ELR (cell line): Measurements from ENCODE around the gene ANKRD55.
"Not testable (repeated sequence)": the region's sequence is repeated elsewhere in the genome, so short reads cannot be mapped to it uniquely, and the experiment has no call there.

Source experiments
- DNase-seq: peaks from one replicate; pipeline ENCODE4 v3.0.0-alpha.2; 2015; ENCODE audit warnings: low read depth

ANKRD55 gene

DNA sequence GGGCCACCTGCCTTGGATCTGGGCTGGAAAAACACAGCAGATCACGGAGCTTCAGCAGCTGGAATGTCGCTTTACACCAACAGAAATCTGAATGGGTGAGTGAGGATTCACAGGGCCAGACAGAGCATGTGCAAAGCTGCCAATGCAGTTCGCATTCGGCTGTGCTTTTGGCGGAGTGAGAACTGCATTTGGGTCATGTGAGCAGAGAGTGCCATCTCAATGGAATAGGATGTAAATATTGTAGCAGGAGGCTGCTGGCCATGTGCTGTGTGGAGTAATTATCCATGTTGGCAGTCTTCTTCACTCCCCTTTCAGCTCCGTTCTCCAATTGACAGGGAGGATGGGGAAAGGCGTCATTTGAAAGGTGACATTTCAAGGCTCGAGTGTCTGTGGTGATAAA is at the start of gene ANKRD55:
Gene ANKRD55 (minus strand): TSS at position 101 of the 400 bp plus-strand sequence. CDS start 417 bp downstream, outside the sequence.
- no peak for DNase-seq

GRCh38 chr5:56282216-56282615 is 49.1 kb upstream of the ANKRD55 start:
- DNase-seq: peak; percentile 38

- peak; percentile 24 for DNase-seq
Observed at GRCh38 chr5:56281489-56282165, 48.5 kb upstream of the ANKRD55 start.

- peak; percentile 83 for DNase-seq
Observed at GRCh38 chr5:56279979-56280378, 46.8 kb upstream of the ANKRD55 start.

- DNase-seq: peak; percentile 26
Observed at GRCh38 chr5:56279291-56279690, 46.2 kb upstream of the ANKRD55 start.

DNA sequence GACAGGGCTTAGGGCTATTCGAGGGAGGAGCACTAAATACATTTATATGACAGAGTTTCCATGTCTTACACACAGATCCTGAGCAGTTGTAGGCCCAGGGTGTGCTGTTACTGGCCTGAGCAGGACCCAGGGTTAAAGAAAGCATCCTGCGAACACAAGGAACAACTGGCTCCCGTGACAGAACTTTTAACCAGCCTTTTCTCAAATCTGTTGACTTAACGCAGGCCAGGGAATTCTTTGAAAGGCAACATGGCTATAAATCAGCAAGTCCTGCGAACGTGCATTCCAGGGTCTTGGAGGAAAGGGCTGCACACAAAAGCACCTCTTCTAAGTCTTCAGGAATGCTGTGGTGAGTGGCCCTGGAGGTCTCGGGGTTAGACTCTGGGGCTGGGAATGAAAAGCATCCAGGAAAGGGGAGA is 45.2 kb upstream of the ANKRD55 start:
- DNase-seq: peak; percentile 88

DNA sequence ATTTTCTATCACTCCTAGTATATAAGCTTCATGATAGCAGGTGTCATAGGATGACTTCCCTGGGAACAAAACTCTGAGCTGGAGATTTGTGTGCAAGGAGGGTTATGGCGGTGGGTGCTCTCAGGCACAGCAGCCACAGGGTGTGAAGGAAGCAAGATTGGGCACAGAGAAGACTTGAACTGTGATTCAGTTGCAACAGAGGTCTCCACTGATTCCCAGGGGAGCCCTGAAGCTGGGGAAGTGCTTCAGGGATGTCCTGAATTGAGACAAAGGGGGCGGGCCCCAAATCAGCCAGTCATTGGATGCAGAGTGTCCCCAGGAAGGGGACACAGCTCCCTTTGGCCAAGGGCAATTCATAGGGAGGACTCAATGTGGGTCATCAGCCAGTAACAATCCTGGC is 44.4 kb upstream of the ANKRD55 start:
- DNase-seq: no peak

DNA sequence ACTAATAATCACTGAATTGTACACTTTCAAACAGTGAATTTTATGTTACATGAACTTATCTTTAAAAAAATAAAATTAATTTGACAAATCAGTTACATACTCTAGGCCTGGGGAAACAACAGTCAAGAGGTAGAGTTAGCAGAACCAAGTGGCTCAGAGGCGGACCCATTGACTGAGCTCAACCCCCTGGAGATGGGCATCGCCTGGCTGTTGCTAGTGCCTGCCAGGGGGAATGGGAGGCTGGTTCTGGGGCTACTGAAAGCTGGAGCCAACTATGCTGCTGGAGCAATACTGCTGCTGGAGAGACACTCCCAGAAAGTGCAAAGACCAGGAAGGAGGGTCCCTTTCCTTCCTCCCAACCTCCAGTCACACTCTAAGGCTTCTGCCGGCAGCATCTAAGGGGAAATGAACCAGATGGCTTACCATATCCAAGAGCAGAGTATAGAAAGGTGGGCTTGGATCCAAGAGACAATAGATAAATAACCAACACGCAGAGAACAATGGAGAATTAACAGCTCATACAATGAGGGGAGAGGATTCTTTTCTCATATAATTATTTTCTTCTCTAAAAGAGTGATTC is 40.3 kb upstream of the ANKRD55 start:
- no peak for DNase-seq

DNA sequence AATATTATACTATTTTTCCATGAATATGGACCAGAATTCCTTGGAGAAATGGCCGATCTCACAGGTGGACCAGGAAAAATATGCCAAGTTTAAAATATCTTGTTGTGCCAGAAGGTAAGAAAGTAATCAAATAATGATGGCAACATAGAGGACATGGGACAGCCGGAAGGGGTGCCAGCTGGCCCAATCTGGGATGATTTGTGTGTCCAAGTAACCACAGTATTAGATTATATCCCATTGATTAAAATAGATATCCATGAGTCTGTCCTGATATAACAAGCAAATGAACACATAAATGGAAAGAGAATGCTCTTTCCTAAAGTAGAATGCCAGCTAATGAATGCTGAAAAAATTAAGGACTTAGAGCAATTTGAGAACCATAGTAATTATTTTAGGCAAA is 39.6 kb upstream of the ANKRD55 start:
- DNase-seq: no peak

- peak; percentile 83 for DNase-seq
Observed at GRCh38 chr5:56270568-56271392, 37.6 kb upstream of the ANKRD55 start.

GRCh38 chr5:56270058-56270457 is 36.9 kb upstream of the ANKRD55 start:
- DNase-seq: peak; percentile 15

- peak; percentile 71 for DNase-seq
Observed at GRCh38 chr5:56269216-56269927, 36.2 kb upstream of the ANKRD55 start.

- DNase-seq: not testable (repeated sequence)
Observed at GRCh38 chr5:56268707-56269106, 35.6 kb upstream of the ANKRD55 start.

DNA sequence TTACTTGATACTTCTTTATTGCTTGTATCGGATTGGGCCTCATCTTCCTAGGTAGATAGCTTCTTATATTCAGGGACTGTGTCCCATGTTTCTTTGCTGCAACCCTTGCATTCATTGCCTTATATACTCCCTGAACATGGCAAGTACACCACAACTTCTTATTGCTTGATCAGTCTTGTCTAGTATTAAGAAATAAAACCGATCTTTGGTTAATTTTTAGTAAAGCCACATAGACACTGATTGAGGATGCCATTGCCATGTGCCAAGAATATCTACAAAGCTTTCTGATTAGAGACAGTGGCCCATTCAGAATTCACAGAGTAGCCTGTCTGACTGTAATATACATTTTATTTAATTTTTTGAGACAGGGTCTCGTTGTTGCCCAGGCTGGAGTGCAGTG is 34.7 kb upstream of the ANKRD55 start:
- DNase-seq: no peak

DNA sequence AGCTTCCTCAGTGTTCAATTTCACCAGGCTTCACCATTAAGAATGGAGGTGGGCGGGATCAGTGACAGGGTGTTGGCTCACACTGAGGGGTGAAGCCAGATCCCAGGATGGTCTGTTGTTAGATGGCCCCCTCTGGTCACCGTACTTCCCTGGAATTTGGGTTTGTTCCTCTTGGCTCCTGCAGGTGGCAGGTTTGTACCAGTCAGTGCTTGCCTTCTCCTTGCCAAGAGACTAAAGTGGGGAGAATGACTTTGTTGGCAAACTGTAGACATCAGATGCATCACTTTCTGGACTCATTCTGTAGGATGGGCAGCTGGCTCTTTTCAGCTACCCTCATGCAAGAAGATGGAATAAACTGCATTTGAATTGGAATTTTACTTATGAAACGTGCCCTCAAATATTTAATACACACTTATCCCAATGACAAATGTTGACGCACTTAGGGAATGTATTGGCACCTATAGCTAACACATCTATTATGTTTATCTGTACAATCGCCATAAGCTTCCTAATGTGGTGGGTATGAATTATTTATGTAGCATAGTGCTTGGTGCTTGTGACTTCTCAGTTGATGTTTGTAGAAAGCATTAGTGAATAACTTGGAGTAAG is 31.4 kb upstream of the ANKRD55 start:
- DNase-seq: peak; percentile 79

DNA sequence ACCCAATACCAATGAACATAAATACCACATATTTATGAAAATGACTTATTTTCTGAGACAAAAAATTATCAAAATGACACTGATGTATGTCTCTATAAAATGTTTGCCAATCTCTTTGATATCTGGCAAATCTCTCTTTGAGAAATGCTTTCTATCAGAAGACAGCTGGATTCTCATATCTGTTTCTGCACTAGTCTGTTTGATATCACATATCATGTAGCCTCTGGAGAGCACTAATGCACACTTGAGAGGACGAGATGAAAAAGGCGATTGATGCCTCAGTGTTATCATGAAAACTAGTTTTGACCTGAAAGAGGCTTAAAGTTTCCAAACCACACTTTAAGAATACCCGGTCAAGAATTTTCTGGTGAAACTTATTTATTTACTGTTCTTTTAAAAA is 29.1 kb upstream of the ANKRD55 start:
- DNase-seq: no peak

DNA sequence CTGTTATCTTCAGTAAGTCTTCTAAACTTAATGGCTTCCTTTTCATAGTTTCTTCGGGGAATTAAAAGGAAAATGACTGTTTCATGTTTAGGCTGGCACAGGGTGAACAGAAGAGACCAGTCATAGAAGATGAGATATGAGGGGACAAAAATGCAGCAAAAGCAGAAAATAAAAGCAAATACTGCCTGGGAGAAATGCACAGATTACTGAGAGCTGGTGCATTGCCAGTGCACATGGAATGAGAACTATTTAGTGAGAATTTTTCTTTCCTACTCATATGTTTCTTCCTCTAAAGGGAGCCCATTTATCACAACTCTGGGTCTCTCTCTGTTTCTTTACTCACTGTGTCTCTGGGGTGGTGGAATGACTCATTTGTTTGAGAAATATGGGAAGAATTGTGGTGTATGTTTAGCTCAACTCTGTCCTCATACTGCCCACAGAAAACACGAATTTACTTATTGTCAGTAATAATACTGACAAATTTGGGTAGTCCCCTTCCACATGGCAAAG is 25.9 kb upstream of the ANKRD55 start:
- DNase-seq: peak; percentile 91

- DNase-seq: not testable (repeated sequence)
Observed at GRCh38 chr5:56257763-56258529, 24.8 kb upstream of the ANKRD55 start.

DNA sequence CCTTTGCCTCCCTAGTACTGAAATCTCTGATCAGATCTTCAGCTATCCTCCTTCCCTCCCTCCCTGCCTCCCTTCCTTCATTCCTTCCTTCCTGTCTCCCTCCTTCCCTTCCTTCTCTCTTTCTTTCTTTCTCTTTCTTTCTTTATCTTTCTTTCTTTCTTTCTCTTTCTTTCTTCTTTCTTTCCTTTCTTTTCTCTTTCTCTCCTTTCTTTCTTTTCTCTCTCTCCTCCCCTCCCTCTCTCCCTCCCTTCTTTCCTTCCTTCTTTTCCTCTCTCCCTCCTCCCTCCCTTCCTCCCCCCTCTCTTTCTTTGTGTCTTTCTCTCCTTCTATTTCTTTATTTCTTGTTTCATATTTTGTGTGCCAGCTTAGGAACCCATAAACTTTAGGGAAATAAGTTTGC is 23.9 kb upstream of the ANKRD55 start:
- no peak for DNase-seq

- no peak for DNase-seq
Observed at GRCh38 chr5:56255502-56255901, 22.4 kb upstream of the ANKRD55 start.

DNA sequence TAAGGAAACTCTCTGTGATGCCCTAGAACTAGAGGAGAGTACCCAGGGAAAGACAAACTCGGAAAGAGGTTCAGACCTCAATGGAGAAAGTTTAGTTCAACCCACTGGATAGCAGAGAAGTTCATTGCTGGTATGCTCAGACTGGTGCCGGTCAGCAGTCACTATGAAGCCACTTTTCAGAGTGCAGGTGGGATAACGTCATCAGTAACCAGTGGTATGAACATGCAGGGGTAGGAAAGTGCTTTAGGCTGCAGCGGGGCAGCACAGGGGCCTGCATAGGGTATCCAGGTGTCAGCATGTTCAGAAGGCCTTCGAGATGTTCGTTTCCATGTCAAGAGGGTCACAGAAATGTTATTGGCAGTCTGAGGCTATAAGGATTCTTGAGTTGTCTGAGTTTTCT is 20.8 kb upstream of the ANKRD55 start:
- DNase-seq: no peak
